ENCODE results near the gene VIM. TPM values are rescaled to one million over a fixed set of nuclear protein-coding genes. Genes with fewer than 3 reads are reported as not detected.
"Not testable (repeated sequence)": the region's sequence is repeated elsewhere in the genome, so short reads cannot be mapped to it uniquely, and the experiment has no call there.

The VIM gene
- total and polyA plus RNA-seq, 10 of the 15 experiments (the other 5 are each of a cell fraction or from before 2014, with no cell fraction given) = 44.2 to 287 (median 188) TPM

DNA sequence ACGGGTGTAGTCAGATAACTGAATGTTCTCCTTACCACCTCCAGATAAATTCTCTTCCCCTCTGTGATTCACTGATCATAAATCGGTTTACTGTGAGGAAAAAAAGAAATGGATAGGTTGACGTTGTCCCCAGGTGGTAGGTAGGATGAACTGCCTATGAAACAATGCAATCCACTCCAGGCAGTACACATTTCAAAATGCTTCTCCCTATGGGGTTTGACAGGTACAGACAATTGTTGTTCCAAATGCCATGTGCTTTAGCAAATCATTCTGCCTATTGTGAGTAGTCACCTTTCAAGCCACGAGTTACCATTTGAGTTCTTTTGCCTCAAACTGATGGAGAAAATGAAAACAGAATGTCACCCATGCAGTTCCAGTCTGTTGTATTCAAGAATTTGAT lies 21.8 kb downstream of the VIM start (continued):
- TF ChIP-seq, protein P1, sequence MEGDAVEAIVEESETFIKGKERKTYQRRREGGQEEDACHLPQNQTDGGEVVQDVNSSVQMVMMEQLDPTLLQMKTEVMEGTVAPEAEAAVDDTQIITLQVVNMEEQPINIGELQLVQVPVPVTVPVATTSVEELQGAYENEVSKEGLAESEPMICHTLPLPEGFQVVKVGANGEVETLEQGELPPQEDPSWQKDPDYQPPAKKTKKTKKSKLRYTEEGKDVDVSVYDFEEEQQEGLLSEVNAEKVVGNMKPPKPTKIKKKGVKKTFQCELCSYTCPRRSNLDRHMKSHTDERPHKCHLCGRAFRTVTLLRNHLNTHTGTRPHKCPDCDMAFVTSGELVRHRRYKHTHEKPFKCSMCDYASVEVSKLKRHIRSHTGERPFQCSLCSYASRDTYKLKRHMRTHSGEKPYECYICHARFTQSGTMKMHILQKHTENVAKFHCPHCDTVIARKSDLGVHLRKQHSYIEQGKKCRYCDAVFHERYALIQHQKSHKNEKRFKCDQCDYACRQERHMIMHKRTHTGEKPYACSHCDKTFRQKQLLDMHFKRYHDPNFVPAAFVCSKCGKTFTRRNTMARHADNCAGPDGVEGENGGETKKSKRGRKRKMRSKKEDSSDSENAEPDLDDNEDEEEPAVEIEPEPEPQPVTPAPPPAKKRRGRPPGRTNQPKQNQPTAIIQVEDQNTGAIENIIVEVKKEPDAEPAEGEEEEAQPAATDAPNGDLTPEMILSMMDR (IDR thresholded peaks at IDR 0.05 in 2 of 3, conservative IDR thresholded peaks at IDR 0.05 in 1 of 3; ENCODE audit: control insufficient read depth in 2 of 3, extremely low read depth in 1 of 3, insufficient read depth in 1 of 3, low read depth in 3 of 3, low read length in 3 of 3) = peak; percentile 34 to 57 (median 39); a peak in 4 of 6 replicates
- TF ChIP-seq ZNF622 (IDR thresholded peaks at IDR 0.05) (no peak), HCFC1 (IDR thresholded peaks at IDR 0.05; ENCODE audit: low read length) (no peak)

DNA sequence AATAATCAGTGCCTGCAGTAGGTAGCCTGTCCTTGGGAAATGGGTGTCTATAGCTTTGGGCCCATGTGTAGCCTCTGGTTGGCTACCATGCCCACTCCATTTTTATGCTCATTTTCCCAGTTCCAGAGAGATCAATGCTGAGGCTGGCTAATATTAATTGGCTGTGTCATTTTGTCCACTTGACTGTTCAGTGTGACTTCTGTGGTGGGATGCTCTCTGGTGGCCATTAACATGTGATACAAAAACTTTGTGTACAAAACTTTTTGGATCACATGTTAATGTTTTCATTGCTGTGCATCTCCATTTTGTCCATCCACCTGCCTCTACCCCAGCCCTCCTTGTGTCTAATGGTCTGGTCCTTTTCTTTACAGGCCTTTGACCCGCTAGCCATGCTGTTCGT lies 22.7 kb downstream of the VIM start:
- ATAC-seq (no peak), FAIRE-seq (no peak), DNase-seq (ENCODE audit: low read depth, low spot score) (no peak)
- ChIA-PET CTCF (interaction anchor here (1.3 kb wide), 1 partner anchor 13 kb away, joined by 3 read pairs; no protein-coding TSS in a partner anchor), RAD21 (ENCODE audit: unreplicated experiment) (no interaction called here), POLR2A (no interaction called here), SMC1A (ENCODE audit: uncharacterized antibody, unreplicated experiment) (no interaction called here)
- BruUV-seq (replicated peaks) = no TSS peak
- Histone ChIP-seq H3K36me3 (ENCODE audit: control insufficient read depth in 2 of 2, insufficient read depth in 2 of 2, low read length in 1 of 2) (no peaks in the 10 kb centered on the region), H3K79me2 (ENCODE audit: control insufficient read depth, insufficient read depth, low read length) (no peaks in the 10 kb centered on the region), H3K9ac (ENCODE audit: control insufficient read depth, insufficient read depth, low read length) (no peak overlapping the region), H3K4me3 (no peak overlapping the region), H3K27ac (ENCODE audit: control insufficient read depth, insufficient read depth) (no peak overlapping the region), H3K27me3 (replicated peaks in 1 of 2; ENCODE audit: control insufficient read depth in 2 of 2, insufficient read depth in 2 of 2, low read length in 1 of 2) (no peaks in the 10 kb centered on the region; a peak in 3 of 4 replicates), H3K9me3 (replicated peaks; ENCODE audit: control insufficient read depth, insufficient read depth, low read length) (peaks cover 3% of the 10 kb centered on the region; the same call in 2 of the 3 replicates), H3K4me1 (ENCODE audit: control insufficient read depth, insufficient read depth, low read length) (no peaks in the 10 kb centered on the region), H3K4me2 (ENCODE audit: control insufficient read depth, insufficient read depth) (no peak overlapping the region), H4K20me1 (ENCODE audit: control insufficient read depth, insufficient read depth) (no peaks in the 10 kb centered on the region), H2AFZ (ENCODE audit: control insufficient read depth, low read depth, low read length) (no peak overlapping the region)
- in situ Hi-C loops (cut with MboI) = loop anchor here (25.0 kb wide), 1 partner anchor 1363 kb away; no protein-coding TSS in a partner anchor
- WGBS (ENCODE audit: insufficient coverage, insufficient replicate concordance, low lambda C conversion rate, missing lambda C conversion rate) = 24% methylated on average over 2 of the region's 2 CpGs
- TF ChIP-seq RAD21 (IDR thresholded peaks at IDR 0.05; ENCODE audit: insufficient read depth, low read depth, low read length) (peak; percentile 38; the same call in 1 of the 2 replicates), SMC3 (IDR thresholded peaks at IDR 0.05; ENCODE audit: borderline replicate concordance, low read length) (peak; percentile 61; the same call in 1 of the 2 replicates), FOXK2 (IDR thresholded peaks at IDR 0.05) (no peak)
- TF ChIP-seq, protein P1 (IDR thresholded peaks at IDR 0.05 in 2 of 3, conservative IDR thresholded peaks at IDR 0.05 in 1 of 3; ENCODE audit: control insufficient read depth in 2 of 3, extremely low read depth in 1 of 3, insufficient read depth in 1 of 3, low read depth in 3 of 3, low read length in 3 of 3) = peak in 1 of 3 experiments; percentile 42; a peak in 1 of 6 replicates
- intact Hi-C loops (cut with micrococcal nuclease; ENCODE audit: unreplicated experiment) = loop anchor here (10.0 kb wide), 2 partner anchors 126 to 1346 kb away; partner anchors contain the start of gene CUBN

DNA sequence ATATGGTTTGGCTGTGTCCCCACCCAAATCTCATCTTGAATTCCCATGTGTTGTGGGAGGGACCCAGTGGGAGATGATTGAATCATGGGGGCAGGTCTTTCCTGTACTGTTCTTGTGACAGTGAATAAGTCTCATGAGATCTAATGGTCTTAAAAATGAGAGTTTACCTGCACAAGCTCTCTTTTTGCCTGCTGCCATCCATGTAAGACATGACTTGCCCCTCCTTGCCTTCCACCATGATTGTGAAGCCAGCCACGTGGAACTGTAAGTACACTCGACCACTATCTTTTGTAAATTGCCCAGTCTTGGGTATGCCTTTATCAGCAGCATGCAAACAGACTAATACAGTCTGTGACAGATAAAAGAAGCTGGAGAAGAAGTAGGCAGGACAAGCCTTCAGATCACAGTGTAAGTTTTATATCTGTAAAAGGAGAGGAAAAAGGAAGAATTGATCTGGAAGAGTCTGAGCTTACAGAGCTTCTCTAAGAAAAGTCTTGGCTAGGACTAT lies 26.6 kb downstream of the VIM start:
- SMC1A ChIA-PET (ENCODE audit: uncharacterized antibody, unreplicated experiment) = interaction anchor here (0.8 to 2.6 kb wide), 4 partner anchors 10 to 426 kb away, joined by 3 to 7 read pairs (median 4); no protein-coding TSS in a partner anchor
- CTCF ChIA-PET = interaction anchor here (0.8 to 1.8 kb wide), 5 partner anchors 302 to 426 kb away, joined by 3 to 8 read pairs (median 4); no protein-coding TSS in a partner anchor
- ATAC-seq; H3K4me1 ChIP-seq (ENCODE audit: control insufficient read depth, insufficient read depth, low read length); H3K9me3 ChIP-seq (replicated peaks; ENCODE audit: control insufficient read depth, insufficient read depth, low read length); RAD21 ChIA-PET (ENCODE audit: unreplicated experiment); BruUV-seq (replicated peaks); H3K9ac ChIP-seq (ENCODE audit: control insufficient read depth, insufficient read depth, low read length); DNase-seq (ENCODE audit: low read depth, low spot score); H2AFZ ChIP-seq (ENCODE audit: control insufficient read depth, low read depth, low read length); H3K36me3 ChIP-seq (ENCODE audit: control insufficient read depth in 2 of 2, insufficient read depth in 2 of 2, low read length in 1 of 2); H3K79me2 ChIP-seq (ENCODE audit: control insufficient read depth, insufficient read depth, low read length); H3K4me2 ChIP-seq (ENCODE audit: control insufficient read depth, insufficient read depth); H3K27me3 ChIP-seq (replicated peaks in 1 of 2; ENCODE audit: control insufficient read depth in 2 of 2, insufficient read depth in 2 of 2, low read length in 1 of 2); FAIRE-seq; H3K4me3 ChIP-seq; H4K20me1 ChIP-seq (ENCODE audit: control insufficient read depth, insufficient read depth); H3K27ac ChIP-seq (ENCODE audit: control insufficient read depth, insufficient read depth): not testable (repeated sequence)
- 0% methylated on average over 2 of the region's 2 CpGs for WGBS (ENCODE audit: insufficient coverage, insufficient replicate concordance, low lambda C conversion rate, missing lambda C conversion rate)
- in situ Hi-C loops (cut with MboI) (loop anchor here (5.0 to 25.0 kb wide), 2 partner anchors 407 to 1367 kb away; no protein-coding TSS in a partner anchor), intact Hi-C loops (cut with micrococcal nuclease; ENCODE audit: unreplicated experiment) (loop anchor here (5.0 to 10.0 kb wide), 3 partner anchors 130 to 1350 kb away; partner anchors contain the start of gene CUBN)
- POLR2A ChIA-PET = interaction anchor here (0.5 kb wide), 1 partner anchor 40 kb away, joined by 3 read pairs; no protein-coding TSS in a partner anchor
